AG09309 (cell line): Measurements from ENCODE around the gene GABRA4.

ENCODE experiments used
- DNase-seq: peaks from one replicate; pipeline ENCODE4 v3.0.0-alpha.2; 2010; ENCODE audit warnings: low read depth
- H3K4me3 ChIP-seq: 2 replicates; pipeline ENCODE4 v1.5.1; 2011; ENCODE audit warnings: mild to moderate bottlenecking, low read depth, low read length, moderate library complexity; ENCODE audit not compliant: control insufficient read depth
- CTCF ChIP-seq: IDR thresholded peaks from 2 replicates; pipeline ENCODE4 v1.5.1; 2011; ENCODE audit warnings: mild to moderate bottlenecking, low read depth, low read length, inconsistent platforms; ENCODE audit not compliant: insufficient read depth, control insufficient read depth; ENCODE audit errors: missing control alignments

GABRA4 gene

GRCh38 chr4:46945062-46945461 is 48.3 kb downstream of the GABRA4 start:
- TF ChIP-seq CTCF, result no peak
- no peak overlapping the region for H3K4me3 ChIP-seq
- no peak for DNase-seq

GRCh38 chr4:46944345-46944744 is 49.0 kb downstream of the GABRA4 start:
- no peak for DNase-seq
- no peak overlapping the region for H3K4me3 ChIP-seq
- TF ChIP-seq CTCF, result no peak

GRCh38 chr4:46937493-46937892 is 55.9 kb downstream of the GABRA4 start:
- no peak for TF ChIP-seq CTCF
- DNase-seq, result no peak
- no peak overlapping the region for H3K4me3 ChIP-seq

GRCh38 chr4:46934726-46935125 is 58.7 kb downstream of the GABRA4 start:
- H3K4me3 ChIP-seq, result no peak overlapping the region
- no peak for DNase-seq
- no peak for TF ChIP-seq CTCF

- DNase-seq, result no peak
- TF ChIP-seq CTCF, result no peak
- H3K4me3 ChIP-seq, result no peak overlapping the region
Observed at GRCh38 chr4:46933686-46934085, 59.7 kb downstream of the GABRA4 start.

- TF ChIP-seq CTCF, result peak; percentile 48
- H3K4me3 ChIP-seq, result no peak overlapping the region
- no peak for DNase-seq
Observed at GRCh38 chr4:46931981-46932380, 61.4 kb downstream of the GABRA4 start.

GRCh38 chr4:46930891-46931290 is 62.5 kb downstream of the GABRA4 start:
- no peak for TF ChIP-seq CTCF
- DNase-seq, result no peak
- no peak overlapping the region for H3K4me3 ChIP-seq
